GM19395 (cell line): Measurements from ENCODE around the gene F3.

ENCODE experiments used
- ATAC-seq: cut with Tn5 transposase; IDR thresholded peaks from one replicate; pipeline ENCODE4 v1.9.1; 2021; ENCODE audit warnings: mild to moderate bottlenecking, moderate library complexity; ENCODE audit not compliant: unreplicated experiment

The F3 gene

DNA sequence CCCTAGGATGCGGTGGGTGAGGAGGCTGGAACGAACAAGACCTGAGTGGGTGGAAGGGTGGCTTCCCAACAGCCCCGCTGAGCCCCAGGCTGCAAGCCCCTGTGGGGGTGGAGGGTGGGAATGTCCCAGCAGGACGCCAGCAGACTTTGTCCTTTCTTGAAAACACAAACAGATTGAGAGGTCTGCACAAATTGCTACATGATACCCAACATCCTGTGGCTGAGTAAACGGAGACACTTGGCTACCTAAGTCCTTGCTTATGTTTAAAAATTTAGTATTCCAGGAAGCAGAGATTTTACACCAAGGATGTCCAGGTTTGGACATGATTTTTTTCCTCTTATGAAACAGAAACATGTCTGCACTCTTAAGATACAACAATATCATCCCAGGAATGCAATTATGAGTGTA, 11.8 kb upstream of the F3 start:
- ATAC-seq: no peak

DNA sequence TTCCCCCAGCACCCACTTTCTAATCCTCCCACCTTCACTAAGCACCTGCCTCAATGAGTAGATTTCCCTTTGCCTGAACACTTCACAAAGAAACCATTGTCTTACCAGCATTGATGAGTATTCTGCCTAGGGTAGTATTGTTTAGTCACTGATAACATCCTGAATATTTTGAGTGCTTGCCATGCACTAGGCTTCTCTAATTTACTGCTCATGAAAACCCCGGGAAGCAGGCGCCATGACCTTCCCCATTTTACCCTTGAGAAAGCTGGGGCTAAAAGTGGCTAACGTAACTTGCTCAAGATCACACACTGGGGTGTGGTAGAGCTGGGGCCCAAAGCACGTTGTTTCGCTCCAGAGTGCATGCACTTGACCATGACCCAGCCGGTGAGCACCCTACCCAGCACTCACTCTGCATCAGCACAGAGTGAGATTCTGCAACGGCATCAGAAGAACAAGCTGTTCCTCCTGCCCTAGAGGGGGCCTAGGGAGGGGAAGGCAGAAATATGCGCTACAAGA, 10.6 kb upstream of the F3 start:
- ATAC-seq: no peak

DNA sequence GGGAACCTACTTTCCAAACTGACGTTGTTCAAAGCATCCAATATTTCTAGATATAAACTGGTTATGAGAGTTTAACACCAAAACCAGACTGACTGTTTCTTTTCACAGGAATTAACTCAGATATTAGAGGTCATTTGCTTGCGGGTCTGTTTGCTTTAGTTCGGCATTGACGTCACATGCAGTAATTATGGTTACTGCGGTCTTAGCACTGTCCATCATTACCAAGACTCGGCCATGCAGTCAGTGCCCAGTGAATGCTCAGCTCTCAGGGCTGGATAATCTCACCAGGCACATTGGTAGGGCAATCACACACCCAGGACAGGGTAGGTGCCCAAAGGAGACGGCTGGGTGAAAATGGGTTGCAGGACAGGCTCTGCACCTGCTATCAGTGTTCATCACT, 9.9 kb upstream of the F3 start:
- no peak for ATAC-seq

DNA sequence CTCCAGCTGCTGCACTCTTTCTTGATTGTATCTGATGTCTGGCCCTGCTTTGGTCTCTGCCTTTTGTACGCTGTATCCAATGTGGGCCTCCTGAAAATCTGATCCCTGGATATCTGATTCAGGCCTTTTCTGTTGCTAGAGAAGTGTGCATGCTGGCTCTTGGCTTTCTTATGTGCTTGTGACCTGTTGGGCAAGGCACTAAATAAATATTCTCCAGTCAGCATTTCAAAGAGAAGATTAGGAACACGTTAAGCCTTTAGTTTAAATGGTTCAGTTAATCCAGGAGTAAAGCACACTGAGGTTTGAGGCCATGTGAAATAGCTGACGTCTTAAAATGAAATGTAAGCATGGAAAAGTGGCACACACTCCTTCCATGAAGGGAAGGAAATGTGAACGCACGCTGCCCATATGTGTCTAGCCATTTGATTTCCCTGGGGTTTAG, 9.3 kb upstream of the F3 start:
- ATAC-seq: no peak

DNA sequence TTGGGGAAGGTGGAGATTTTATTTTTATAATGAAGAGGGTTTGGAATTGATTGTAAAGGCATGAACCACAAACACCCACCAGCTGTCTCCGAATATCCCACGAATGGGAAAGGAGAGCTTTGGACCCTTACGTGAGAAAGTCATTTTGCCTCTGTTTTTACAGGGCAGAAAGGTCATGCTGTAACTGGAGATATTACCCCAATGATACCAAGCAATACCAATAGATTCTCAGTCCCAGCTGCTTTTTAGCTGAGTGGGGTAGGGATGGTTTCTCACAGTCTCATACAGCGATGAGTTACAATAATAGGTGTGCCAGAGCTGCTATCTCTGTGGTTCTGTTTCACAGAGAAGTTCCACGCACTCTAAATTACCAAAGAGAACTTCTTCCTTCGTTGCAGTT, 8.8 kb upstream of the F3 start:
- ATAC-seq: no peak

DNA sequence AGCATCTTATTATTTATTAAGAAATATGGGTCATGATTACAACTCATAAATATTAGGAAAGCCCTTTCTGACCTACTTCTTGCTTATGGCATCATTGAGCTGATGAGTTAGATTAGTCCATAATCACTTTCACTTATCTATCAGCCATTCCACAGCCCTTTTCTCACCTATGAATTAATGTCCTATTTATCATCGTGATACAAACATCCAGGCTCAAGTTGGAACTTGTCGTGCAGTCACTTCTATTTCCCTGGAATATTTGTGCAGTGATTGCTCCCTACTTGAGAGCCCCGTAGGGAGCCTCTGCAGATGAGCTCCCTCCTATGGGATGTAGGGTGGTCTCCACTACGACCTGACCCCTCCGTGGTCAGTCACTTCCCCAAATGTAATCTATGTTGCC, 8.1 kb upstream of the F3 start:
- no peak for ATAC-seq

DNA sequence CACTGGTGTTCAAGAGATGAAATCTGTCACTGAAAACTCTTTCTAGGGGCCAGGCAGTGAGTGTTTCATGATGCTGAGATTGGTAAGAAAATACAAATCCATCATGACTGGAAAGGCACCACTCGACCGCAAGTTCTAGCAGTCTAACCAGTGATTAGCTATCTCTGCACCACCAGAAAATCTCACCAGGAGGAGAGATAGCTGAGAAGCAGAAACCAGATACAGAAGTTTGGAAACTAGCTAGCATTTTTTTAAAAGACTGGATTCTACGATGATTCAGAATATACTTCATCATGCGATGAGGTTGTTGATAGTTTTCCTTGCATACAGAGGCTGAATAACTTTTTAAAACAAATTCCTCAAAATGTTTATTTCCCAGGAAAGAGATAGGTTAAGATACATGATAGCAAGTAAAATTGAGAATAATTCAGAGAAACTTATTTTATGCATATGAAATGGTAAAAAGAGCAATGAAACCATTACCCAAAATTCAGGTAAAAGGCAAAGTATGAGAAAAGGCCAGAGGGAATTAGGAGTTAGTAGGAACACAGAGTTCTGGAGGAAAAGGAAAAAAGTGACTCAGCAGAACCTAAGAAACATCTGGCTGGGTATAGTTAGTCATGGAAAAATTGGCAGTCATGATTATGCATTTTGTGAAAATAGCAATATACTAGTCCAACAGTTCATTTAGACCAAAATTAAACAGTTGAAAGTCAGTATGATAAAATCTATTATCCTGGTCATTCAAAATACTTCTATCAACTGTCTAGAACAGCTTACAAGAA, 3.3 kb upstream of the F3 start:
- ATAC-seq: no peak

DNA sequence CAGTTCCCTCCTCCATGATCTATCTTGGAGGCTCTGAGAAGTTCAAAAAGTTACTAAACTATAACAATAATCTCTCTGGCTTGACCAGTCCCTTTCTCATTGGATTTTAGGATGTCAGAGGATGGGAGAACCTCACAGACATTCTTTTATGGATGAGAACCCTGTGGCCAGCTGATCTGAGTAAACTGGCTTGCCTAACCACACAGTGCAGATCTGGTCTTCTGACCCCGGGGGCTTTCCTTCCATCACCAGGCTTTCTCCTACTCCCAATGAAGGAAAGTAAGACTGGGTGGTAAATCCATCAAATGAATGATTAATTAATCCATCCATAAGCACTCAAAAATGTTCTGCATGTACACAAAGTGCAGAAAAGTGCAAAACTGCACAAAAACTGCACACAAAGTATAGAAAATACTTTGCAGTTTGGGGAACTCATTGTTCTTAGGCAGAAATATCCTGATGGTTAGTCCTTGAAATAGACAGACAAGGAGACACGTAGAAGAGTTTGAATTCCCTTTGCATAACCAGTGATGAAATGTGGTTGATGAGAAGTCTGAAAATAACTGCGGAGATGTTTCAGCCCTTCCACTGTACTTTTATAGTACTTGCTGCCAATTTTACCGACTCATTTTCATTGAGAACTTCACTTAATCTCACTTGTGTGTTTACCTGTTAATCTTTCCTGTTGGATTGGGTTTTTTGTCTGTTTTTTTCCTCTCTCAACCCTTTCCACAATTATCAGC, 2.5 kb upstream of the F3 start:
- no peak for ATAC-seq

DNA sequence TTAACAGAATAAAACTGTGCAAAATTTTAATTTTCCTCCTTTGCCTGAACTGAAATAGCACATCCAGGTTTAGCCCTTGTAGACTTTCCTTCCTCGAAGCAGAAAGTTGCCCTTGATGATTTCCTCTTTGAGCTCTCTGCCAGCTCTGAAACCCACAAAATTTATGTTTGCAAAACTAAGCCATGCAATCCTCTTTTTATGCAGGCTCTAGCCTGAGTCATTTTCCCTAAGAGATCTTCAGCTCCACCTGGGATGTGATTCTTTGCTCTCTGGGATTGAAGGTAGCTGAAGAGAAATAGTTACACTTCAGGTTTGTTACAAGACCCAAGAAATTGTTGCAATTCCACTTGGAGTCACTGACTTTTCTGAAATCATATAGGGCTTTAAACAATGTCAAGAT, 1.4 kb upstream of the F3 start:
- ATAC-seq: no peak

DNA sequence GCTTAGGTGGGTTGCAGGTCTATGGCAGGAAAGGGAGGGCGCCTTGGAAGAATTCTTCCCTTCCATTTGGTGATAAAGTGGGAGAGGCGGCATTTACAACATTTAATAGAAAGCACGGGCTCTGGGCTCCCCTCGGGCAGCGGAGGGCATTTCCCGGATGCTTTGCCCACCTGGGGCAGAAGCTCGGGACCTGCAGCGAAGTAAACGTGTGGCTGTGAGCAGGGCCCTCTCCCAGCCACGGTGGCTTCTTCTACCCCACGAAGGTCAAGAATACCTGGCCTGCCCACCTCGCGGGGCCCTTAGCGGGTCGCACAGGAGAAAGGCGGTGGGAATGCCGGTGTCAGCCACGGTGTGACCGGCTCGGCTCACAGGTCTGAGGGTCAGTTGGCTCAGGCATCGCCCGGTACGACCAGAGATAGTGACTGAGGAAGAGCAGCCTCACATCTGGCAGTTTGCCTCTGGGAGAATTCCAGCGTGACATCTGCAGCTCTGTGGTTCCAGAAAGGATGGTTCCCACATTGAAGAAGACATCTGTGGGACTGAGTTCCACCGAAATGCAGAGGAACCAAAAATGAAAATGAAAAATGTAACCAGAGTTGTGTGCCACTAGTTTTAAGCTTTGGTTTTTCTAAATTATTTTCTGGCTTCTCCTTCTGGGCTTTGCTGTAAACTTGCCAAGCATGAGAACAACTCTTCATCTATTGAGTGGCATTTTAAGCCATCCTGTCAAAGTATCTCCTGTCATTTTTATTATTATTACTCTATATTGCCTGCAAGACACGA, 720 bp upstream of the F3 start:
- ATAC-seq: peak; percentile 36

DNA sequence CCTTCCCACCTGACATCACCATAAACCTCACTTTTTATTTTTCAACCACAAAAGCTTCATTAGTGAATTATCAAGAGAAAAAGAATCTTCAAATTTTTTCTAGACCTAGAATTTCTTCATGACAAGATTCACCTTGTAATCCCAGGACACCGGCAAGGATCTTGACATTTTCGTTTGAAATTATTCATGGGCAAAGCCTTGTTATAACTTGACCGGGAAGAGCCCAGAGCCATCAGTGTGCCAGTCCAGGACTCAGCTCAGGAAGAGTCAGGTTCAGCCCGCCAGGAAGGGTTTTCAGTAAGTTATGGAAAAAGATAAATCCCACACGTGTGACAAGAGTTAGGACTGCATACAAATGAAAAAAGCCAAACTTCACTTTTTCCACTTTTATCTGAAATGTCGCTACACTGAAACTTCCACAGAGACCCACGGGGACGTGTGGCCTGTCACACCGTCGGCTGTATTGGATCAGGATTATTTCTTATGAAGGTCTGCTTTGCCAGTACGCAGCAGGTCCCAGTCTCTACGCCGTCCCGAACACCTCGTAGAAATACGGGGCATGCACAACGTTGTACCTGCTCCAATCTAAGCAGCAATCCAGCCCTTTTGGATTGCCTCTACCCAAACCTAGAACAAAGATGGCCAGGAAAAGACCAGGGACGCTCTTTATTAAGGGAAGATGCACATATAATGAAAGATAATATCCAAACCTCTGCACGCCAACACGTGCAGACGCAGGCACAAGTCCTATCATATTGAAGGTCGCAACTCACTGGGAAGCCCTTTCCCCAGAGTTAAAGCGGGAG, 916 bp downstream of the F3 start:
- ATAC-seq: no peak

DNA sequence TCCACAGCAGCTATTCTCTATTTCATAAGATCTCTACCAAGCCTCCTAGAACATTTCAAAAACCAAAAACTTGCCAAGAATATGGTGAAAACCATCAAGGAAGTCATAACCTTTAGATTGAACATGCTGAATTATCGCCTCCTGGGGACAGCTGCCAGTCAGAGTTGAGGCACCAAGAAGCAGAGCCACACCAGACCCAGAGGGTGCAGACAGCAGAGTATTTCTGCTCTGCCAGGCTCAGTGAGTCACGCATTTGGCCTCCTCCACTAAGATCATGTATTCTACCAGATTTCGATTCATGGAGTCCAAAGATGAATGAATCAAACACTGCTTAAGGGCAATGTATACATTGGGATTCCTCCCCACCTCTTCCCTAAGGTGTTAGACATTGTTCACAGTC, 2.1 kb downstream of the F3 start:
- no peak for ATAC-seq

DNA sequence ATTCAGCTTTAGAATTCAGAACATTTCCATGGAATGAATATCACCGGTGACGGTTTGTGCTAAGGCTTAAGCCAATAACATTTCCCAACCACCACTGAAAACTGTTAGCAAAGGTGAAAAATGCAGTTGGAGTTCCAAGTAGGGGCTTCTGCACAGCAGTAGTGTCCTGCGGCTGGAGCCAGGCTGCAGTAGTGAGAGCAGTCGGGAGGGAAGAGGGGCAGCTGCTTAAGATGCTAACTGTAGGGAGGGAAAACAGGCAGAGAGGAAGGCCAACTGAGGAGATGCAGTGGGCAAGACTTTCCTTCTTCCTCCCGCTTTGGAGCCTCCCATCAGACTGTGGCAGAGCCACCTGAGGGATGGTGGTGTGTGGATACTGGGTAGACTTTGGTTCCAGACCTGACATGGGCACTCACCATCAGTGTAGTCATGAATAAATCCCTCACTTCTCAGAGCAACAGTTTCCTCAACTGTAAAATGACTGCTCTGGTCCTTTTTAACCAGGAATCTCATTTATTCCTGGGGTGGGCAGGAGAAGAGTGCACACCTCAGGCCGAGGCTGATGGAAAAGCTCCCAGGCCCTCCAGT, 3.2 kb downstream of the F3 start:
- ATAC-seq: no peak

DNA sequence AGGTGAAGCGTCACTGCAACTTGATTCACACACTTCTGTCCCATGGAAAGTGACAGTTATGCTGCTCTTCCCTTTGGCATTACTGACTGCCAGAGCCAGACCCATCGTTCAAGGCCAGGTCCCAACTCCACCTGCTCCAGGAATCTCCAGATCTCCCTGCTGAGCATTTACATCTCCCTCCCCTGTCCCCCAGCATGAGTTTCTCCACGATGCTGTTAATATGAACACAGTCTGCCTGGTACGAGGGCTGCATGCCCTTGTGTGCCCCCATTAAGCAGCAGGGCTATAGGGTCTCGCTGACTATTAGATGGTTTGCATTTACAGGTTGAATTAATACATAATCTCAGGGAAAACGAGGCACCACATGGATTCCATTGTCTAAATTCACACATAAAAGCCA, 4.3 kb downstream of the F3 start:
- ATAC-seq: no peak

DNA sequence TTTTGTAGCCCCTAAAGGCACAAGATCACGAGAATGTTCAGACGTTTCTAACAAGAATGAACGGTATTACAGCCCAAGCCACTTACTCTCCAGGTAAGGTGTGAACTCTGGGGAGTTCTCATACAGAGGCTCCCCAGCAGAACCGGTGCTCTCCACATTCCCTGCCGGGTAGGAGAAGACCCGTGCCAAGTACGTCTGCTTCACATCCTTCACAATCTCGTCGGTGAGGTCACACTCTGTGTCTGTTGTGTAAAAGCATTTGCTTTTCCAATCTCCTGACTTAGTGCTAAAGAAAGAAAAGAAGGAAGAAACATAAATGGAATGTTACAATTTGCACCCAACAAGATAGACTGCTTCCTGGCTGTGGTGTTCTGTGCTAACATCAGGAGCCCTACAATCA, 5.7 kb downstream of the F3 start:
- ATAC-seq: no peak

DNA sequence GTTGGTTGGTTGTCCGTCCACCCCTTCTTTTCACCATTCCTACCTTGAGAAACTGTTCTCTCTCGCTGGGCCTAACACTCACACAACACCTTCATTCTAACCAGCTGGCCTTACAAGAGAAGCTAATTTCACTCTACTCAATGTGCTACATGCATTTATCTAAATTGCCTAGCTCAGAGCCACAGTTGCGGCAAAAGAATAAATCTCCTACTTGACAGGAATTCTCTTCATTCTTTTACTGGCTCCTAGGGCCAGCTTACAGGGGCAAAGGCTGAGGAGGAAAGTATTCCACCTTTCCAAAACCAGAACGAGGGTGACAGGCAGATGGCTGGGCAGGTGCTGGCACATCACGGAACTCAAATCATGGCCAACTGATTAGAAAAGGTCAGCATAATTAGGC, 6.5 kb downstream of the F3 start:
- ATAC-seq: no peak

DNA sequence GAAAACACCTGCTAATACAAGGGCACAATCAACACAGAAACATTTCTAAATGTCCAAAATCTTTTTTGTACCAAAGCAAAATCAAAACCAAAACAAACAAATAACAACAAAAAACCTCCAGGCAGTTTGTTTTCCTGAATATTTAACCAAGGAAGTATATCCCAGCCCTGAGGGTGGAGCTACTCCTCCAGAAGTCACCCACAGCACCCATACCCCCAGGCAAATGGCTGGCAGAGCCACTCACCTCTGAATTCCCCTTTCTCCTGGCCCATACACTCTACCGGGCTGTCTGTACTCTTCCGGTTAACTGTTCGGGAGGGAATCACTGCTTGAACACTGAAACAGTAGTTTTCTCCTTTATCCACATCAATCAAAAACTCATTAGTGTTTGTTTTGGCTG, 9.5 kb downstream of the F3 start:
- no peak for ATAC-seq

DNA sequence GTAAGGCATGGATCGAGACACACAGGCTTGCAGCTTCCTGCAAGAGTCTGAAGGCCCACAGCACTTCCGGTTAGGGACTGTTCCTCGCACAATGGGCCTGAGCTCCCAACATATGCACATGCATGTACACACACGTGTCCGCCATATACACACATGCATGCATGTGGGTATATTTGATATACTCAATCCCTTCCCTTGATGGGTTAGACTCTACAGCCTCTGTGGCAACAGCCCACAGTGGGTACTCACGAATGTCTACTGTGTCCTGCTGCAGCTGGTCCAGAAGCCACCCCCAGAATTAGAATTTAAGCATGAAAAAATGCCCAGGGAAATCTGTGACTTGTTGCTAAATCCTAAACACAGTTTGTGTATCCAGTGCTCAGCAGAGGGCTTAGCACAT, 9.9 kb downstream of the F3 start:
- no peak for ATAC-seq

DNA sequence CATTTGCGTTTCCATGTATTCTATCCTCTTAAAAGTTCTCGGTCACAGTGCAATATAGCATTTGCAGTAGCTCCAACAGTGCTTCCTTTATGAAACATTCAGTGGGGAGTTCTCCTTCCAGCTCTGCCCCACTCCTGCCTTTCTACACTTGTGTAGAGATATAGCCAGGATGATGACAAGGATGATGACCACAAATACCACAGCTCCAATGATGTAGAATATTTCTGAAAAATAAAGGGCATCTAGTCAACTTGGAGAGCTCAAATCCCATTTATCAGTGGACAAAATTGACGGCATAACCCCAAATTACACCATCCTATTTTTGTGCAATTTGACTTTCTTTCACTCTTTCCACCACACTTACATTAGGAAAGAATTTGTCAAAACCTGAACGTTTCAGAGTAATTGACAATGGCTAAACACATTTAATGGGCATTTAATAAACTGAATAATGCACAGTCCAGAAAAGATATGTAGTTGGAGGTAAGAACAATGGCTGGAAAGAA, 11.1 kb downstream of the F3 start:
- no peak for ATAC-seq

DNA sequence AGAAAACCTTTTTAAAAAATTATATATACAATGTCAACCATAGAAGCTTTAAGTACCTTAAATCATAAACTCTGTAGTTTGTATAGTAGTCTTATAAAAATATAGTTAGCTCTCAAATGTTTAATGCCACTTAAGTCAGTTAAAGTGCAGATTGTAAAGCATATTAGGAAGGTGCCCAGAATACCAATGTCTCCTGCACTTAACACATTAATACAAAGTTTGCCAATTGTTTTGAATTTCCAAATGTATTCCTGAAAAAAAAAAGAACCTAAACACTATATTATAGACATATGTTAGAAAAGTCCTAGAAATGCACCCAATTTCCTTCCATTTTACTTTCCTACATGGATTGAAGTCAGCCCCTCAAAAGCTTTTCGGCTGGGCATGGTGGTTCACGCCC, 12.1 kb downstream of the F3 start:
- ATAC-seq: no peak
